Epithelial cell of esophagus (primary cell): ENCODE results near the gene NUP153.
"Not testable (repeated sequence)": the region's sequence is repeated elsewhere in the genome, so short reads cannot be mapped to it uniquely, and the experiment has no call there.

Experiments used
- DNase-seq: peaks from one replicate; pipeline ENCODE4 v3.0.0; 2010; ENCODE audit warnings: low read depth
- H3K4me3 ChIP-seq: 2 replicates; pipeline ENCODE4 v1.5.1; 2011; ENCODE audit warnings: mild to moderate bottlenecking, low read length, control low read depth
- CTCF ChIP-seq: IDR thresholded peaks from 2 replicates; pipeline ENCODE4 v1.5.1; 2011; ENCODE audit warnings: low read depth, mild to moderate bottlenecking, low read length, control low read depth, inconsistent platforms; ENCODE audit not compliant: insufficient read depth; ENCODE audit errors: missing control alignments

The NUP153 gene

GRCh38 chr6:17589406-17590096 lies 117.2 kb downstream of the NUP153 start:
- DNase-seq: peak; percentile 96
- TF ChIP-seq CTCF: peak; percentile 30
- no peak overlapping the region for H3K4me3 ChIP-seq

GRCh38 chr6:17588011-17588410 lies 118.7 kb downstream of the NUP153 start:
- H3K4me3 ChIP-seq: no peak overlapping the region
- no peak for DNase-seq
- no peak for TF ChIP-seq CTCF

- H3K4me3 ChIP-seq, DNase-seq: not testable (repeated sequence)
Measured at GRCh38 chr6:17586623-17587022, 120.1 kb downstream of the NUP153 start.

- peak; percentile 41 for TF ChIP-seq CTCF
- H3K4me3 ChIP-seq: no peak overlapping the region
- peak; percentile 53 for DNase-seq
Measured at GRCh38 chr6:17585766-17586490, 120.8 kb downstream of the NUP153 start.

GRCh38 chr6:17584241-17584803 lies 122.4 kb downstream of the NUP153 start:
- peak; percentile 58 for TF ChIP-seq CTCF
- no peak overlapping the region for H3K4me3 ChIP-seq
- DNase-seq: peak; percentile 75

- H3K4me3 ChIP-seq: no peak overlapping the region
- no peak for TF ChIP-seq CTCF
- peak; percentile 14 for DNase-seq
Measured at GRCh38 chr6:17583811-17584210, 122.9 kb downstream of the NUP153 start.

GRCh38 chr6:17581282-17581681 lies 125.4 kb downstream of the NUP153 start:
- not testable (repeated sequence) for H3K4me3 ChIP-seq, DNase-seq
